Esophagus squamous epithelium (tissue), 4 donors: ENCODE measurements around the gene TEC.

Experiments used
- CTCF ChIP-seq, 6 experiments: fragments of 450-650 bp in 4 of 6; fragments of 200-600 bp in 2 of 6; sonication (generic) in 2 of 6; IDR thresholded peaks; one replicate each; pipeline ENCODE4 v1.5.1; 2016 to 2019; ENCODE audit warnings: antibody characterized with exemption in 6 of 6, mild to moderate bottlenecking in 4 of 6, moderate library complexity in 4 of 6
- POLR2A ChIP-seq, 4 donors: fragments of 450-650 bp; IDR thresholded peaks; one replicate each; pipeline ENCODE4 v1.6.1; 2017; ENCODE audit warnings: antibody characterized with exemption in 4 of 4, mild to moderate bottlenecking in 4 of 4, moderate library complexity in 3 of 4

GRCh38 chr4:48248559-48248953 is 21.1 kb downstream of the TEC start:
- TF ChIP-seq CTCF (IDR thresholded peaks at IDR 0.05) (no peak), POLR2A (IDR thresholded peaks at IDR 0.05) (no peak)
